ENCODE measurements around the gene ASF1B. TPM values are rescaled to one million over a fixed set of nuclear protein-coding genes. Genes with fewer than 3 reads are reported as not detected.

ASF1B gene
- total and polyA plus RNA-seq, 2 experiments from 2014 or later = 33.3 to 36.9 TPM

DNA sequence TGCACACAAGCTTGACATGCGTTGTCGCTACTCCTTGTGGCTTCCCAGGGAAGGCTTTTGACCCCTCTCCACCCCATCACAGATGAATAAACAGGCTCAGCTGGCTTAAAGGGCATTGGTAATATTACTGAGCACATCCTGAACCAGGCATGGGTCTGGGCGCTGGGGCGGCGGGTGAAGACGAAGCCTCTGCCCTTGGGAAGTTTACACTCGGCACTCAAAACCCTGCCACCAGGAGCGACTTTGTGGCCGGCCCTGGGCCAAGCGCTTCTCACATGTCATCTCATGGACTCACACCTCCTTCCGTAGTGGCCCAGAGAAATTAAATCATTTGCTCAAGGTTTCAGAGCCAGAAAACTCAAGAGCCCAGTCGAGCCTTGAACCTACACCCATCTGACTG, 32.6 kb upstream of the ASF1B start:
- TF ChIP-seq, protein P1, sequence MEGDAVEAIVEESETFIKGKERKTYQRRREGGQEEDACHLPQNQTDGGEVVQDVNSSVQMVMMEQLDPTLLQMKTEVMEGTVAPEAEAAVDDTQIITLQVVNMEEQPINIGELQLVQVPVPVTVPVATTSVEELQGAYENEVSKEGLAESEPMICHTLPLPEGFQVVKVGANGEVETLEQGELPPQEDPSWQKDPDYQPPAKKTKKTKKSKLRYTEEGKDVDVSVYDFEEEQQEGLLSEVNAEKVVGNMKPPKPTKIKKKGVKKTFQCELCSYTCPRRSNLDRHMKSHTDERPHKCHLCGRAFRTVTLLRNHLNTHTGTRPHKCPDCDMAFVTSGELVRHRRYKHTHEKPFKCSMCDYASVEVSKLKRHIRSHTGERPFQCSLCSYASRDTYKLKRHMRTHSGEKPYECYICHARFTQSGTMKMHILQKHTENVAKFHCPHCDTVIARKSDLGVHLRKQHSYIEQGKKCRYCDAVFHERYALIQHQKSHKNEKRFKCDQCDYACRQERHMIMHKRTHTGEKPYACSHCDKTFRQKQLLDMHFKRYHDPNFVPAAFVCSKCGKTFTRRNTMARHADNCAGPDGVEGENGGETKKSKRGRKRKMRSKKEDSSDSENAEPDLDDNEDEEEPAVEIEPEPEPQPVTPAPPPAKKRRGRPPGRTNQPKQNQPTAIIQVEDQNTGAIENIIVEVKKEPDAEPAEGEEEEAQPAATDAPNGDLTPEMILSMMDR (conservative IDR thresholded peaks at IDR 0.05; ENCODE audit: low read depth in 2 of 2) = no peak
- no peak for TF ChIP-seq CREB1 (CRISPR knock-in tag; IDR thresholded peaks at IDR 0.05; ENCODE audit: low read depth)
- TF ChIP-seq, protein P2, sequence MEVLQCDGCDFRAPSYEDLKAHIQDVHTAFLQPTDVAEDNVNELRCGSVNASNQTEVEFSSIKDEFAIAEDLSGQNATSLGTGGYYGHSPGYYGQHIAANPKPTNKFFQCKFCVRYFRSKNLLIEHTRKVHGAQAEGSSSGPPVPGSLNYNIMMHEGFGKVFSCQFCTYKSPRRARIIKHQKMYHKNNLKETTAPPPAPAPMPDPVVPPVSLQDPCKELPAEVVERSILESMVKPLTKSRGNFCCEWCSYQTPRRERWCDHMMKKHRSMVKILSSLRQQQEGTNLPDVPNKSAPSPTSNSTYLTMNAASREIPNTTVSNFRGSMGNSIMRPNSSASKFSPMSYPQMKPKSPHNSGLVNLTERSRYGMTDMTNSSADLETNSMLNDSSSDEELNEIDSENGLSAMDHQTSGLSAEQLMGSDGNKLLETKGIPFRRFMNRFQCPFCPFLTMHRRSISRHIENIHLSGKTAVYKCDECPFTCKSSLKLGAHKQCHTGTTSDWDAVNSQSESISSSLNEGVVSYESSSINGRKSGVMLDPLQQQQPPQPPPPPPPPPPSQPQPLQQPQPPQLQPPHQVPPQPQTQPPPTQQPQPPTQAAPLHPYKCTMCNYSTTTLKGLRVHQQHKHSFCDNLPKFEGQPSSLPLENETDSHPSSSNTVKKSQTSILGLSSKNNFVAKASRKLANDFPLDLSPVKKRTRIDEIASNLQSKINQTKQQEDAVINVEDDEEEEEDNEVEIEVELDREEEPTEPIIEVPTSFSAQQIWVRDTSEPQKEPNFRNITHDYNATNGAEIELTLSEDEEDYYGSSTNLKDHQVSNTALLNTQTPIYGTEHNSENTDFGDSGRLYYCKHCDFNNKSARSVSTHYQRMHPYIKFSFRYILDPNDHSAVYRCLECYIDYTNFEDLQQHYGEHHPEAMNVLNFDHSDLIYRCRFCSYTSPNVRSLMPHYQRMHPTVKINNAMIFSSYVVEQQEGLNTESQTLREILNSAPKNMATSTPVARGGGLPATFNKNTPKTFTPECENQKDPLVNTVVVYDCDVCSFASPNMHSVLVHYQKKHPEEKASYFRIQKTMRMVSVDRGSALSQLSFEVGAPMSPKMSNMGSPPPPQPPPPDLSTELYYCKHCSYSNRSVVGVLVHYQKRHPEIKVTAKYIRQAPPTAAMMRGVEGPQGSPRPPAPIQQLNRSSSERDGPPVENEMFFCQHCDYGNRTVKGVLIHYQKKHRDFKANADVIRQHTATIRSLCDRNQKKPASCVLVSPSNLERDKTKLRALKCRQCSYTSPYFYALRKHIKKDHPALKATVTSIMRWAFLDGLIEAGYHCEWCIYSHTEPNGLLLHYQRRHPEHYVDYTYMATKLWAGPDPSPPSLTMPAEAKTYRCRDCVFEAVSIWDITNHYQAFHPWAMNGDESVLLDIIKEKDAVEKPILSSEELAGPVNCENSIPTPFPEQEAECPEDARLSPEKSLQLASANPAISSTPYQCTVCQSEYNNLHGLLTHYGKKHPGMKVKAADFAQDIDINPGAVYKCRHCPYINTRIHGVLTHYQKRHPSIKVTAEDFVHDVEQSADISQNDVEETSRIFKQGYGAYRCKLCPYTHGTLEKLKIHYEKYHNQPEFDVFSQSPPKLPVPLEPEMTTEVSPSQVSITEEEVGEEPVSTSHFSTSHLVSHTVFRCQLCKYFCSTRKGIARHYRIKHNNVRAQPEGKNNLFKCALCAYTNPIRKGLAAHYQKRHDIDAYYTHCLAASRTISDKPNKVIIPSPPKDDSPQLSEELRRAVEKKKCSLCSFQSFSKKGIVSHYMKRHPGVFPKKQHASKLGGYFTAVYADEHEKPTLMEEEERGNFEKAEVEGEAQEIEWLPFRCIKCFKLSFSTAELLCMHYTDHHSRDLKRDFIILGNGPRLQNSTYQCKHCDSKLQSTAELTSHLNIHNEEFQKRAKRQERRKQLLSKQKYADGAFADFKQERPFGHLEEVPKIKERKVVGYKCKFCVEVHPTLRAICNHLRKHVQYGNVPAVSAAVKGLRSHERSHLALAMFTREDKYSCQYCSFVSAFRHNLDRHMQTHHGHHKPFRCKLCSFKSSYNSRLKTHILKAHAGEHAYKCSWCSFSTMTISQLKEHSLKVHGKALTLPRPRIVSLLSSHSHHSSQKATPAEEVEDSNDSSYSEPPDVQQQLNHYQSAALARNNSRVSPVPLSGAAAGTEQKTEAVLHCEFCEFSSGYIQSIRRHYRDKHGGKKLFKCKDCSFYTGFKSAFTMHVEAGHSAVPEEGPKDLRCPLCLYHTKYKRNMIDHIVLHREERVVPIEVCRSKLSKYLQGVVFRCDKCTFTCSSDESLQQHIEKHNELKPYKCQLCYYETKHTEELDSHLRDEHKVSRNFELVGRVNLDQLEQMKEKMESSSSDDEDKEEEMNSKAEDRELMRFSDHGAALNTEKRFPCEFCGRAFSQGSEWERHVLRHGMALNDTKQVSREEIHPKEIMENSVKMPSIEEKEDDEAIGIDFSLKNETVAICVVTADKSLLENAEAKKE (CRISPR knock-in tag; IDR thresholded peaks at IDR 0.05) = no peak
- no peak for TF ChIP-seq STAT1 (IDR thresholded peaks at IDR 0.05; ENCODE audit: unreplicated experiment)
- TF ChIP-seq ZNF114 (CRISPR knock-in tag; IDR thresholded peaks at IDR 0.05) = no peak
- TF ChIP-seq, protein P3, sequence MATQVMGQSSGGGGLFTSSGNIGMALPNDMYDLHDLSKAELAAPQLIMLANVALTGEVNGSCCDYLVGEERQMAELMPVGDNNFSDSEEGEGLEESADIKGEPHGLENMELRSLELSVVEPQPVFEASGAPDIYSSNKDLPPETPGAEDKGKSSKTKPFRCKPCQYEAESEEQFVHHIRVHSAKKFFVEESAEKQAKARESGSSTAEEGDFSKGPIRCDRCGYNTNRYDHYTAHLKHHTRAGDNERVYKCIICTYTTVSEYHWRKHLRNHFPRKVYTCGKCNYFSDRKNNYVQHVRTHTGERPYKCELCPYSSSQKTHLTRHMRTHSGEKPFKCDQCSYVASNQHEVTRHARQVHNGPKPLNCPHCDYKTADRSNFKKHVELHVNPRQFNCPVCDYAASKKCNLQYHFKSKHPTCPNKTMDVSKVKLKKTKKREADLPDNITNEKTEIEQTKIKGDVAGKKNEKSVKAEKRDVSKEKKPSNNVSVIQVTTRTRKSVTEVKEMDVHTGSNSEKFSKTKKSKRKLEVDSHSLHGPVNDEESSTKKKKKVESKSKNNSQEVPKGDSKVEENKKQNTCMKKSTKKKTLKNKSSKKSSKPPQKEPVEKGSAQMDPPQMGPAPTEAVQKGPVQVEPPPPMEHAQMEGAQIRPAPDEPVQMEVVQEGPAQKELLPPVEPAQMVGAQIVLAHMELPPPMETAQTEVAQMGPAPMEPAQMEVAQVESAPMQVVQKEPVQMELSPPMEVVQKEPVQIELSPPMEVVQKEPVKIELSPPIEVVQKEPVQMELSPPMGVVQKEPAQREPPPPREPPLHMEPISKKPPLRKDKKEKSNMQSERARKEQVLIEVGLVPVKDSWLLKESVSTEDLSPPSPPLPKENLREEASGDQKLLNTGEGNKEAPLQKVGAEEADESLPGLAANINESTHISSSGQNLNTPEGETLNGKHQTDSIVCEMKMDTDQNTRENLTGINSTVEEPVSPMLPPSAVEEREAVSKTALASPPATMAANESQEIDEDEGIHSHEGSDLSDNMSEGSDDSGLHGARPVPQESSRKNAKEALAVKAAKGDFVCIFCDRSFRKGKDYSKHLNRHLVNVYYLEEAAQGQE (IDR thresholded peaks at IDR 0.05; ENCODE audit: unreplicated experiment) = no peak
- TF ChIP-seq EZH2 (IDR thresholded peaks at IDR 0.05; ENCODE audit: low read depth, unreplicated experiment) = no peak
- TF ChIP-seq ZNF331 (CRISPR knock-in tag; IDR thresholded peaks at IDR 0.05; ENCODE audit: low read depth) = no peak
- TF ChIP-seq NANOG (IDR thresholded peaks at IDR 0.05; ENCODE audit: borderline replicate concordance) = no peak
- TF ChIP-seq POLR2AphosphoS5 (IDR thresholded peaks at IDR 0.05; ENCODE audit: low read depth) = no peak
- no peak for TF ChIP-seq EZH2phosphoT487 (IDR thresholded peaks at IDR 0.05; ENCODE audit: unreplicated experiment)
- TF ChIP-seq, protein P4, sequence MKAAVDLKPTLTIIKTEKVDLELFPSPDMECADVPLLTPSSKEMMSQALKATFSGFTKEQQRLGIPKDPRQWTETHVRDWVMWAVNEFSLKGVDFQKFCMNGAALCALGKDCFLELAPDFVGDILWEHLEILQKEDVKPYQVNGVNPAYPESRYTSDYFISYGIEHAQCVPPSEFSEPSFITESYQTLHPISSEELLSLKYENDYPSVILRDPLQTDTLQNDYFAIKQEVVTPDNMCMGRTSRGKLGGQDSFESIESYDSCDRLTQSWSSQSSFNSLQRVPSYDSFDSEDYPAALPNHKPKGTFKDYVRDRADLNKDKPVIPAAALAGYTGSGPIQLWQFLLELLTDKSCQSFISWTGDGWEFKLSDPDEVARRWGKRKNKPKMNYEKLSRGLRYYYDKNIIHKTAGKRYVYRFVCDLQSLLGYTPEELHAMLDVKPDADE (IDR thresholded peaks at IDR 0.05) = no peak
- peaks cover 27% of the 10 kb centered on the region for H3K4me1 Mint-ChIP-seq
- H3K9me3 Mint-ChIP-seq = no peaks in the 10 kb centered on the region
- peaks cover 8% of the 10 kb centered on the region for H3K27me3 Mint-ChIP-seq (ENCODE audit: insufficient read depth, low read depth, poor library complexity)
- H2AFZ ChIP-seq = no peak overlapping the region
- H3K36me3 Mint-ChIP-seq (ENCODE audit: low read depth) = peaks cover 53% of the 10 kb centered on the region
- no peak overlapping the region for H3K27ac ChIP-seq (ENCODE audit: low read depth)
- no peaks in the 10 kb centered on the region; the same call in 1 of the 2 replicates for H3K4me1 ChIP-seq (ENCODE audit: insufficient read depth)
- H3K4me2 ChIP-seq = no peak overlapping the region
- no peak overlapping the region for H3K4me3 Mint-ChIP-seq
- no peaks in the 10 kb centered on the region for H3K79me2 ChIP-seq (replicated peaks; ENCODE audit: insufficient read depth)
- ATAC-seq (no peak), DNase-seq (ENCODE audit: low spot score) (no peak)
- no peaks in the 10 kb centered on the region for H3K27me3 ChIP-seq (ENCODE audit: insufficient read depth)
- H4K20me1 ChIP-seq (replicated peaks; ENCODE audit: insufficient read depth) = peaks cover 5% of the 10 kb centered on the region; the same call in 1 of the 2 replicates
- H3K4me3 ChIP-seq = no peak overlapping the region
- 0 out of 2 replicates have a peak, but pooled peaks cover 3% of the 10 kb centered on the region for H3F3A ChIP-seq (replicated peaks; ENCODE audit: low read depth)
- no peak overlapping the region for H3K27ac Mint-ChIP-seq
- no peaks in the 10 kb centered on the region for H3K9me2 ChIP-seq (ENCODE audit: insufficient read depth)
- H3K36me3 ChIP-seq (ENCODE audit: insufficient read depth) = peaks cover 25% of the 10 kb centered on the region

All from GM23338 (cell line).